HG03066 (cell line): ENCODE results near the gene RAB11B.
A peak's percentile ranks its signal among the peaks of the same experiment; 100 is the strongest.
"Not testable (repeated sequence)": the region's sequence is repeated elsewhere in the genome, so short reads cannot be mapped to it uniquely, and the experiment has no call there.

ENCODE experiments used
- ATAC-seq: cut with Tn5 transposase; IDR thresholded peaks from one replicate; pipeline ENCODE4 v1.9.1; 2021; ENCODE audit warnings: low read depth; ENCODE audit not compliant: unreplicated experiment

Gene RAB11B

GRCh38 chr19:8370176-8371010 lies 19.8 kb upstream of the RAB11B start:
- no peak for ATAC-seq

GRCh38 chr19:8371011-8371804 lies 19.0 kb upstream of the RAB11B start:
- no peak for ATAC-seq

DNA sequence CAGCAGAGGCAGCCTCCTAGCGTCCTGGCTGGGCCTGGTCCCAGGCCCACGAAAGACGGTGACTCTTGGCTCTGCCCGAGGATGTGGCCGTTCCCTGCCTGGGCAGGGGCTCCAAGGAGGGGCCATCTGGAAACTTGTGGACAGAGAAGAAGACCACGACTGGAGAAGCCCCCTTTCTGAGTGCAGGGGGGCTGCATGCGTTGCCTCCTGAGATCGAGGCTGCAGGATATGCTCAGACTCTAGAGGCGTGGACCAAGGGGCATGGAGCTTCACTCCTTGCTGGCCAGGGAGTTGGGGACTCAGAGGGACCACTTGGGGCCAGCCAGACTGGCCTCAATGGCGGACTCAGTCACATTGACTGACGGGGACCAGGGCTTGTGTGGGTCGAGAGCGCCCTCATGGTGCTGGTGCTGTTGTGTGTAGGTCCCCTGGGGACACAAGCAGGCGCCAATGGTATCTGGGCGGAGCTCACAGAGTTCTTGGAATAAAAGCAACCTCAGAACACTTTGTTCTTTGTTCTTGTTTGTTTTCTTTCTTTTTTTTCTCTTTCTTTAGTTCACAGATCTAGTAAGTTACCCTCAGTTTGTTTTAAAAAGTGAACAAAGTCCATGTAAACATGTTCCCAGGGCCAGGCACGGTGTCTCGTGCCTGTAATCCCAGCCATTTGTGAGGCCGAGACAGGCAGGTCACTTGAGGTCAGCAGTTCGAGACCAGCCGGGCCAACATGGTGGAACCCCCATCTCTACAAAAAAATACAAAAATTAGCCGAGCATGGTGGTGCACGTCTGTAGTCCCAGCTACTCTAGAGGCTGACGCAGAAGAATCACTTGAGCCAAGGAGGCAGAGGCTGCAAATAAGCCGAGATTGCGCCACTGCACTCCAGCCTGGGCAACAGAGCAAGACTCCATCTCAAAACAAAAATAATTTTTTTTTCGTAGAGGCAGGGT lies 16.0 kb upstream of the RAB11B start:
- no peak for ATAC-seq

DNA sequence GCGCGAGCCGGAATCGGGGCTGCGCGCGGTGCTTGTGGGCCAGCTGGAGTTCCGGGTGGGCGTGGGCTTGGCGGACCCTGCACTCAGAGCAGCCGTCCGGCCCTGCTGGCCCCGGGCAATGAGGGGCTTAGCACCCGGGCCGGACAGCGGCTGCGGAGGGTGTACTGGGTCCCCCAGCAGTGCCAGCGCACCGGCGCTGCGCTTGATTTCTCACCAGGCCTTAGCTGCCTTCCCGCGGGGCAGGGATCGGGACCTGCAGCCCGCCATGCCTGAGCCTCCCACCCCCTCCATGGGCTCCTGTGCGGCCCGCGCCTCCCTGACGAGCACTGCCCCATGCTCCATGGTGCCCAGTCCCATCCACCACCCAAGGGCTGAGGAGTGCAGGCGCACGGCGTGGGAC lies 14.4 kb upstream of the RAB11B start:
- ATAC-seq: not testable (repeated sequence)

- ATAC-seq: not testable (repeated sequence)
Measured at GRCh38 chr19:8376373-8376974, 13.7 kb upstream of the RAB11B start.

DNA sequence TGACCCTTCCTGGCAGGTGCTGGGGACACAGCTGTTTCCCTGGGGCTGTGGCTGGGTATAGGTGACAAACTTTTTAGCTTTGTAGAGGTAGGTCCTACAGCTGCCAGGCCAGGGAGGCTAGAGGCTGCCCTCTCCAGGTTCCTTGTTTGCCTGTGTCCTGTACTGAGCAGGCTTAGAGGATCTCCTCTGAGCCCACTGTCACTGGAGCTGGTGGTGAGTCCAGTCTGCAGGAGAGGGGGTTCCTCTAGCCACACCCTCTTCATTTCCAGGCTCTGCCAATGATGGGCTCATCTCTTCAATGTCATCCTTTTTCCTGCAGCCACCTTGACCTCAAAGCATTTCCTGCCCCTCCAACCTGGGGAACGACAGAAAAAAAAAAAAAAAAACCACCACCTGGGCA lies 12.6 kb upstream of the RAB11B start:
- no peak for ATAC-seq

DNA sequence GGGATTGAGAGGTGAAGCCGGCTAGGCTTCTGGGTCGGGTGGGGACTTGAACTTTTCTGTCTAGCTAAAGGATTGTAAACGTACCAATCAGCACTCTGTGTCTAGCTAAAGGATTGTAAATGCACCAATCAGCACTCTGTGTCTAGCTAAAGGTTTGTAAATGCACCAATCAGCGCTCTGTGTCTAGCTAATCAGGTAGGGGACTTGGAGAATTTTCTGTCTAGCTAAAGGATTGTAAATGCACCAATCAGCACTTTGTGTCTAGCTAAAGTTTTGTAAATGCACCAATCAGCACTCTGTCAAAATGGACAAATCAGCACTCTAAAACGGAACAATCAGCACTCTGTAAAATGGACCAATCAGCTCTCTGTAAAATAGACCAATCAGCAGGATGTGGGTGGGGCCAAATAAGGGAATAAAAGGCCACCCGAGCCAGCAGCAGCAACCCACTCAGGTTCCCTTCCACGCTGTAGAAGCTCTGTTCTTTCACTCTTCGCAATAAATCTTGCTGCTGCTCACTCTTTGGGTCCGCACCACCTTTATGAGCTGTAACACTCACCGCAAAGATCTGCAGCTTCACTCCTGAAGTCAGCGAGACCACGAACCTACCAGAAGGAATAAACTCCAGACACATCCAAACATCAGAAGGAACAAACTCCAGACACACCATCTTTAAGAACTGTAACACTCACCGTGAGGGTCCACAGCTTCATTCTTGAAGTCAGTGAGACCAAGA lies 10.8 kb upstream of the RAB11B start:
- not testable (repeated sequence) for ATAC-seq

DNA sequence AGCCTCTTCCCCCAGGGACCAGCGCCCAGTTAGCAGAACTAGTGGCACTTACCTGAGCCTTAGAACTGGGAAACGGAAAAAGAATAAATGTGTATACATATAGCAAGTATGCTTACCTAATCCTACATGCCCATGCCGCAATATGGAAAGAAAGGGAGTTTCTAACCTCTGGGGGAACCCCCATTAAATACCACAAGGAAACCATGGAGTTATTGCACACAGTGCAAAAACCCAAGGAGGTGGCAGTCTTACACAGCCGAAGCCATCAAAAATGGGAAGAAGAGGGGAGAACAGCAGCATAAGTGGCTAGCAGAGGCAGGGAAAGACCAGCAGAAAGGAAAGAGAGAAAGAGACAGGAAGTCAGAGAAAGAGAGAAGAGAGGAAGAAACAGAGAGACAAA lies 5.6 kb upstream of the RAB11B start:
- ATAC-seq: not testable (repeated sequence)

DNA sequence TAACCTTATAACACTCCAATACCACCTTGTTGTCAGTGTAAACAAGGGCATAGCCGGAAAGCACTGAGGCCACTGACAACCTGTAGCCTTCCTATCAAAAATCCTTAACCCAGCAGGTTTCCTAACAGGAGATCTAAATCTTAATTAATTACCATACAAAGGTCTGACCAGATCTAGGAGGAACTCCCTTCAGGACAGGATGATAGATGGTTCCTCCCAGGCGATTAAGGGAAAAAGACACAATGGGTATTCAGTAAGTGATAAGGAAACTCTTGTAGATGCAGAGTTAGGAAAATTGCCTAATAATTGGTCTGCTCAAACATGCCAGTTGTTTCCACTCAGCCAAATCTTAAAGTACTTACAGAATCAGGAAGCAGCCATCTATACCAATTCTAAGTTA lies 5.1 kb upstream of the RAB11B start:
- not testable (repeated sequence) for ATAC-seq

- ATAC-seq: not testable (repeated sequence)
Measured at GRCh38 chr19:8385566-8385965, 4.6 kb upstream of the RAB11B start.

GRCh38 chr19:8386419-8386818 lies 3.7 kb upstream of the RAB11B start:
- ATAC-seq: not testable (repeated sequence)

- ATAC-seq: no peak
Measured at GRCh38 chr19:8386990-8387389, 3.2 kb upstream of the RAB11B start.

DNA sequence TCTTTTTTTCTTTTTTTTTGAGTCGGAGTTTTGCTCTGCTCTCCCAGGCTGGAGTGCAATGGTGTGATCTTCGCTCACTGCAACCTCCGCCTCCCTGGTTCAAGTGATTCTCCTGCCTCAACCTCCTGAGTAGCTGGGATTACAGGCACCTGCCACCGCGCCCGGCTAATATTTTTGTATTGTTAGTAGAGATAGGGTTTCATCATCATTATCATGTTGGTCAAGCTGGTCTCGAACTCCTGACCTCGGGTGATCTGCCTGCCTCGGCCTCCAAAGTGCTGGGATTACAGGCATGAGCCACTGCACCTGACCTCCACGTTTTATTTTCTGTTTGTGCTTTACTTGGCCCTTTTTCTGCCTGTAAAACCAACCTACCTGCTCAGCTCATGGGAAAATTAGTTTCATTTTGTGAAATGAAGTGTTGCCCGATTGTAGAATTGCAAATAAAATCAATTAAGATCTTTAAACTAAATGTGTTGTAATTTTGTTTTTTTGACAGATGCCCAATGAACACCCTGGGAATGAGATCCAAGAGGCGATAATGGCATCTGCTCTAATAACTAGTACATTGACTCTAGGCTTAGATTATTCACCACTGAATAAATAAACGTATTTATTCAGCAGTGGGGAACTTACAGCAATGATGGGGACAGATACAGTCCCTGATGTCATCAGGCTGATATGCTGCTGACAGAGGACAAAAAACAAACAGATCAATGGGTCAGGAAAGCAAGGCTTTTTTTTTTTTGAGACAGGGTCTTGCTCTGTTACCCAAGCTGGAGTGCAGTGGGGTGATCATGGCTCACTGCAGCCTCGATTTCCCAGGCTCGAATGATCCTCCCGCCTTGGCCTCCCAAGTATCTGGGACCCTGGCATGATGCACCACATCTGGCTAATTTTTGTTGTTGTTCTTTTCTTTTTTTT lies 2.2 kb upstream of the RAB11B start:
- ATAC-seq: no peak

DNA sequence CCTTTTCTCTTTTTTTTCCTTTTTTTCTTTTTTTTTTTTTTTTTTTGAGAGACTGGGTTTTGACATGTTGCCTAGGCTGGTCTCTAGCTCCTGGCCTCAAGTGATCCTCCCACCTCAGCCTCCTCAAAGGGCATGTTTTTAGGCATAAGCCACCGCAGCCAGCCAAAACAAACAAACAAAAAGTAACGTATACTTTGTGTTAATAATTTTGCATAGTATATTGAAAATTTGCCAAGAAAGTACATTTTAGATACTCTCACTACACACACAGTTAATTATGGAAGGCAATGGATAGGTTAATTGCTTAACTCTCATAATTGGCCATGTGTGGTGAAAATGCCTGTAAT lies 1.6 kb upstream of the RAB11B start:
- ATAC-seq: no peak

DNA sequence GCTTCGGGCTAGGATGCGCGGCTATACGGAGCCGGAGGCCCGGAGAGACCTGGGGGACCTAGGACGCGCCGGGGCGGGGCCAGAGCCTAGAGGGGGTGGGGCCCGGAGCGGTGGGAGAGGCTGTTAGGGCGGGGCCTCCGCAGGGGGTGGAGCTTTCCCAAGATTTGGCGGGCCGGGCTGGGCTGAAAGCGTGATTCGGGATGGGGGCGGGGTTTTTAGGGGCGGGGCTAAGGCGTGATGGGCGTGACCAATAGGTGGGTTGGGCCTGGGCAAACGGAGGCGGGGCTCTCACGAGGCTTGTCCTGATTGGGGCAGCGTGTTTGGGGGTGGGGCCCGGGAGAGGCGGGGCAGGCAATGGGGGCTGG lies 439 bp downstream of the RAB11B start:
- peak; percentile 31 for ATAC-seq

GRCh38 chr19:8391198-8392016 lies 1.2 kb downstream of the RAB11B start:
- no peak for ATAC-seq

DNA sequence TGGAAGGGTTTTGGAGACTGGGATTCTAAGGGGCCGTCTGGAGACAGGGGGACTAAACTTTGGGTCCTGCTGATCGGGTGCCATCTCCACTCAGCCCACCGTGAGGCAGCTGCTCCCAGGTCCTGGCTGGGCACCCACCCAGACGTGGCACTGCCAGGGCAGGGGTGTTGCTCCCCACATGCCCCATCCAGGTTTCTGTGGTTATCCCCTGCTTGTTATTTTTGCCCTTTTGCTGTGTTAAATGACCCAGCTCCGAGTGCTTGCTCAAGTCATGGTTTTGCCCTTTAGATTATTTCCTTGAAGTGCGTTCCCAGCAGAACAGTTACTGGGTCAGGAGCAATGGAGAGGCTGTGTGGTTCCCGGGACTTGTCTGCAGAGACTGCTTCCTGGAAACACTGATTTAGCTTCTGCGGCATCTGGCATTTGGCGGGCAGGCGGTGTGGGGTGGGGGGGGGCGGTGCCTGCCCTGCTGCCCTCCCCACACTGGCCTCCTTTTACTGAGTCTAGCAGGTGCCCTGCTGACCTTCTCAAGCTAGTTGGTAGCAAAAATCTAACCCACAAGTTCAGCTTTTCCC lies 1.9 kb downstream of the RAB11B start:
- no peak for ATAC-seq
